ENCODE measurements around the gene H2AZ2.
"Not testable (repeated sequence)": the region's sequence is repeated elsewhere in the genome, so short reads cannot be mapped to it uniquely, and the experiment has no call there.

Gene H2AZ2

GRCh38 chr7:44819292-44819691, 28.6 kb downstream of the H2AZ2 start:
- DNase-seq, result no peak

GRCh38 chr7:44814919-44815318, 33.0 kb downstream of the H2AZ2 start:
- no peak for DNase-seq

- DNase-seq, result no peak
Observed at GRCh38 chr7:44811571-44811970, 36.3 kb downstream of the H2AZ2 start.

GRCh38 chr7:44811093-44811492, 36.8 kb downstream of the H2AZ2 start:
- no peak for DNase-seq

- DNase-seq, result no peak
Observed at GRCh38 chr7:44808914-44809393, 38.9 kb downstream of the H2AZ2 start.

- DNase-seq, result no peak
Observed at GRCh38 chr7:44805950-44806349, 41.9 kb downstream of the H2AZ2 start.

GRCh38 chr7:44803828-44804519, 43.9 kb downstream of the H2AZ2 start:
- not testable (repeated sequence) for DNase-seq

- no peak for DNase-seq
Observed at GRCh38 chr7:44802418-44803025, 45.4 kb downstream of the H2AZ2 start.

GRCh38 chr7:44801890-44802289, 46.0 kb downstream of the H2AZ2 start:
- DNase-seq, result no peak

GRCh38 chr7:44799939-44800338, 47.9 kb downstream of the H2AZ2 start:
- no peak for DNase-seq

GRCh38 chr7:44798649-44799305, 49.1 kb downstream of the H2AZ2 start:
- DNase-seq, result no peak

GRCh38 chr7:44797329-44798258, 50.3 kb downstream of the H2AZ2 start:
- DNase-seq, result peak; percentile 9 to 91 (median 79)

GRCh38 chr7:44796504-44797328, 51.2 kb downstream of the H2AZ2 start, which contains the start of gene PPIA:
TSS of gene PPIA (plus strand) at chr7:44796681. CDS start at chr7:44796725, 44 bp downstream.
- peak; percentile 75 to 99 (median 96) for DNase-seq

GRCh38 chr7:44796034-44796503, 51.8 kb downstream of the H2AZ2 start:
- peak in 10 of 58 donors; percentile 34 to 81 (median 60) for DNase-seq

GRCh38 chr7:44794331-44794730, 53.6 kb downstream of the H2AZ2 start:
- no peak for DNase-seq

GRCh38 chr7:44793919-44794318, 54.0 kb downstream of the H2AZ2 start:
- DNase-seq, result no peak

GRCh38 chr7:44791278-44792219, 56.3 kb downstream of the H2AZ2 start:
- DNase-seq, result no peak

- DNase-seq, result no peak
Observed at GRCh38 chr7:44789990-44790389, 57.9 kb downstream of the H2AZ2 start.

GRCh38 chr7:44787762-44788161, 60.1 kb downstream of the H2AZ2 start:
- no peak for DNase-seq

Measured in anterior cingulate cortex (tissue), 58 donors.